ENCODE results near the gene INTS11. TPM values are rescaled to one million over a fixed set of nuclear protein-coding genes. Genes with fewer than 3 reads are reported as not detected.

The INTS11 gene
- total and polyA plus RNA-seq, 2 of the 13 experiments (the other 11 are each of a cell fraction or from before 2014, with no cell fraction given), result 52.8 to 94.8 TPM

- peak; percentile 37 for TF ChIP-seq PATZ1 (CRISPR knock-in tag; IDR thresholded peaks at IDR 0.05)
- TF ChIP-seq ZNF350 (CRISPR knock-in tag; IDR thresholded peaks at IDR 0.05; ENCODE audit: borderline replicate concordance, low read depth), result no peak
- TF ChIP-seq SP5 (CRISPR knock-in tag; IDR thresholded peaks at IDR 0.05; ENCODE audit: borderline replicate concordance, low read depth), result no peak
- TF ChIP-seq ZNF230 (CRISPR knock-in tag; IDR thresholded peaks at IDR 0.05), result no peak
- TF ChIP-seq CREB1 (IDR thresholded peaks at IDR 0.05), result no peak
- no peak for TF ChIP-seq CREB1 (CRISPR knock-in tag; IDR thresholded peaks at IDR 0.05)
- no peak for TF ChIP-seq KDM4B (CRISPR knock-in tag; IDR thresholded peaks at IDR 0.05)
- TF ChIP-seq U2AF2 (IDR thresholded peaks at IDR 0.05; ENCODE audit: low read depth, low read length), result no peak
- TF ChIP-seq PRMT3 (CRISPR knock-in tag; IDR thresholded peaks at IDR 0.05; ENCODE audit: borderline replicate concordance, low read depth), result no peak
- no peak for TF ChIP-seq PAX8 (CRISPR knock-in tag; IDR thresholded peaks at IDR 0.05; ENCODE audit: borderline replicate concordance)
- no peak for TF ChIP-seq HIC2 (CRISPR knock-in tag; IDR thresholded peaks at IDR 0.05; ENCODE audit: low read depth)
- no peak for TF ChIP-seq FOXP1 (IDR thresholded peaks at IDR 0.05)
- no peak for TF ChIP-seq FOXP1 (CRISPR knock-in tag; IDR thresholded peaks at IDR 0.05)
- no peak for TF ChIP-seq ZNF260 (CRISPR knock-in tag; IDR thresholded peaks at IDR 0.05; ENCODE audit: borderline replicate concordance, low read depth)
- TF ChIP-seq BRF2 (CRISPR knock-in tag; IDR thresholded peaks at IDR 0.05), result no peak
- no peak for TF ChIP-seq ZNF546 (CRISPR knock-in tag; conservative IDR thresholded peaks at IDR 0.05)
- no peak for TF ChIP-seq KAT7 (CRISPR knock-in tag; IDR thresholded peaks at IDR 0.05; ENCODE audit: borderline replicate concordance)
- no peak for TF ChIP-seq ZBTB43 (CRISPR knock-in tag; conservative IDR thresholded peaks at IDR 0.05)
- TF ChIP-seq NCOA2 (CRISPR knock-in tag; IDR thresholded peaks at IDR 0.05), result no peak
- no peak for TF ChIP-seq TRAFD1 (CRISPR knock-in tag; IDR thresholded peaks at IDR 0.05; ENCODE audit: borderline replicate concordance)
- TF ChIP-seq NFYB (CRISPR knock-in tag; IDR thresholded peaks at IDR 0.05), result no peak
- no peak for TF ChIP-seq ZBTB42 (CRISPR knock-in tag; IDR thresholded peaks at IDR 0.05)
- TF ChIP-seq MAX (IDR thresholded peaks at IDR 0.05), result no peak
- TF ChIP-seq FOXJ3 (CRISPR knock-in tag; IDR thresholded peaks at IDR 0.05; ENCODE audit: borderline replicate concordance), result no peak
- TF ChIP-seq SNAPC2 (CRISPR knock-in tag; IDR thresholded peaks at IDR 0.05), result no peak
These were observed 34.2 kb downstream of the INTS11 start (continued) for GRCh38 chr1:1290238-1290731.
